ENCODE data around the gene ITGB3.

The ITGB3 gene

GRCh38 chr17:47332287-47332686, 78.7 kb downstream of the ITGB3 start:
- no peaks in the 10 kb centered on the region for H3K36me3 ChIP-seq (ENCODE audit: insufficient read depth, low read length)
- no peaks in the 10 kb centered on the region for H3K4me1 ChIP-seq (ENCODE audit: insufficient read depth, low read length)
- no peaks in the 10 kb centered on the region for H3K27me3 ChIP-seq (ENCODE audit: control insufficient read depth in 1 of 2, insufficient read depth in 2 of 2, low read length in 2 of 2)
- H3K9ac ChIP-seq (ENCODE audit: low read length): no peak overlapping the region
- no peak overlapping the region for H3K27ac ChIP-seq (ENCODE audit: low read depth, low read length)
- no peaks in the 10 kb centered on the region for H3K9me3 ChIP-seq (ENCODE audit: low read length)
- H3K4me3 ChIP-seq (ENCODE audit: low read depth in 1 of 2, low read length in 2 of 2): no peak overlapping the region

GRCh38 chr17:47335101-47335936, 81.7 kb downstream of the ITGB3 start:
- no peaks in the 10 kb centered on the region for H3K4me1 ChIP-seq (ENCODE audit: insufficient read depth, low read length)
- no peaks in the 10 kb centered on the region for H3K27me3 ChIP-seq (ENCODE audit: control insufficient read depth in 1 of 2, insufficient read depth in 2 of 2, low read length in 2 of 2)
- no peak overlapping the region for H3K9ac ChIP-seq (ENCODE audit: low read length)
- H3K36me3 ChIP-seq (ENCODE audit: insufficient read depth, low read length): no peaks in the 10 kb centered on the region
- H3K9me3 ChIP-seq (ENCODE audit: low read length): no peaks in the 10 kb centered on the region
- H3K4me3 ChIP-seq (ENCODE audit: low read depth in 1 of 2, low read length in 2 of 2): no peak overlapping the region
- no peak overlapping the region for H3K27ac ChIP-seq (ENCODE audit: low read depth, low read length)

- Histone ChIP-seq H3K27me3 (ENCODE audit: control insufficient read depth in 1 of 2, insufficient read depth in 2 of 2, low read length in 2 of 2) (no peaks in the 10 kb centered on the region), H3K27ac (ENCODE audit: low read depth, low read length) (no peak overlapping the region), H3K9ac (ENCODE audit: low read length) (no peak overlapping the region), H3K4me3 (ENCODE audit: low read depth in 1 of 2, low read length in 2 of 2) (no peak overlapping the region), H3K36me3 (ENCODE audit: insufficient read depth, low read length) (no peaks in the 10 kb centered on the region), H3K4me1 (ENCODE audit: insufficient read depth, low read length) (no peaks in the 10 kb centered on the region), H3K9me3 (ENCODE audit: low read length) (no peaks in the 10 kb centered on the region)
Observed at GRCh38 chr17:47338026-47338425, 84.4 kb downstream of the ITGB3 start.

GRCh38 chr17:47352848-47353247, 99.2 kb downstream of the ITGB3 start:
- Histone ChIP-seq H3K36me3 (ENCODE audit: insufficient read depth, low read length) (no peaks in the 10 kb centered on the region), H3K4me3 (ENCODE audit: low read depth in 1 of 2, low read length in 2 of 2) (no peak overlapping the region), H3K9ac (ENCODE audit: low read length) (no peak overlapping the region), H3K9me3 (ENCODE audit: low read length) (no peaks in the 10 kb centered on the region), H3K27me3 (ENCODE audit: control insufficient read depth in 1 of 2, insufficient read depth in 2 of 2, low read length in 2 of 2) (no peaks in the 10 kb centered on the region), H3K4me1 (ENCODE audit: insufficient read depth, low read length) (no peaks in the 10 kb centered on the region), H3K27ac (ENCODE audit: low read depth, low read length) (no peak overlapping the region)

- H3K9ac ChIP-seq (ENCODE audit: low read length): no peak overlapping the region
- H3K4me1 ChIP-seq (ENCODE audit: insufficient read depth, low read length): no peaks in the 10 kb centered on the region
- H3K4me3 ChIP-seq (ENCODE audit: low read depth in 1 of 2, low read length in 2 of 2): no peak overlapping the region
- H3K9me3 ChIP-seq (ENCODE audit: low read length): no peaks in the 10 kb centered on the region
- H3K36me3 ChIP-seq (ENCODE audit: insufficient read depth, low read length): no peaks in the 10 kb centered on the region
- H3K27ac ChIP-seq (ENCODE audit: low read depth, low read length): no peak overlapping the region
- H3K27me3 ChIP-seq (ENCODE audit: control insufficient read depth in 1 of 2, insufficient read depth in 2 of 2, low read length in 2 of 2): no peaks in the 10 kb centered on the region
Observed at GRCh38 chr17:47358652-47359051, 105.0 kb downstream of the ITGB3 start.

All from muscle layer of colon (tissue), 2 donors.